ENCODE measurements around the gene GAN.
"Not testable (repeated sequence)": the region's sequence is repeated elsewhere in the genome, so short reads cannot be mapped to it uniquely, and the experiment has no call there.

GAN gene

GRCh38 chr16:81388357-81388756 is 73.6 kb downstream of the GAN start:
- no peak overlapping the region for H3K4me3 ChIP-seq
- no peak overlapping the region for H3K27ac ChIP-seq

GRCh38 chr16:81390840-81391239 is 76.1 kb downstream of the GAN start:
- Histone ChIP-seq H3K27ac (no peak overlapping the region), H3K4me3 (no peak overlapping the region)

GRCh38 chr16:81392011-81392410 is 77.2 kb downstream of the GAN start:
- Histone ChIP-seq H3K4me3 (no peak overlapping the region), H3K27ac (no peak overlapping the region)

GRCh38 chr16:81394416-81394815 is 79.7 kb downstream of the GAN start:
- H3K27ac ChIP-seq = peak overlapping the region in 5 of 21 experiments; percentile 3 to 44 (median 36)

GRCh38 chr16:81394966-81395655 is 80.3 kb downstream of the GAN start:
- peak overlapping the region in 8 of 21 experiments; percentile 3 to 61 (median 36) for H3K27ac ChIP-seq
- H3K4me3 ChIP-seq = no peak overlapping the region

More at GRCh38 chr16:81394416-81394815, 79.7 kb downstream of the GAN start:
- H3K4me3 ChIP-seq = no peak overlapping the region

GRCh38 chr16:81397058-81397878 is 82.5 kb downstream of the GAN start:
- H3K4me3 ChIP-seq = no peak overlapping the region
- peak overlapping the region in 5 of 21 experiments; percentile 13 to 49 (median 30) for H3K27ac ChIP-seq

- H3K27ac ChIP-seq = peak overlapping the region in 2 of 21 experiments; percentile 13 to 49
- H3K4me3 ChIP-seq = no peak overlapping the region
Measured at GRCh38 chr16:81397879-81398520, 83.2 kb downstream of the GAN start.

GRCh38 chr16:81399909-81400308 is 85.1 kb downstream of the GAN start:
- Histone ChIP-seq H3K4me3 (no peak overlapping the region), H3K27ac (peak overlapping the region in 3 of 21 experiments; percentile 9 to 39 (median 38))

GRCh38 chr16:81401035-81401950 is 86.5 kb downstream of the GAN start:
- no peak overlapping the region for H3K4me3 ChIP-seq
- peak overlapping the region in 17 of 21 experiments; percentile 9 to 73 (median 48) for H3K27ac ChIP-seq

GRCh38 chr16:81403208-81403600 is 88.4 kb downstream of the GAN start:
- peak overlapping the region in 2 of 21 experiments; percentile 8 to 23 for H3K27ac ChIP-seq
- H3K4me3 ChIP-seq = no peak overlapping the region

- peak overlapping the region in 2 of 21 experiments; percentile 8 to 23 for H3K27ac ChIP-seq
- peak overlapping the region in 2 of 7 experiments; percentile 21 for H3K4me3 ChIP-seq
Measured at GRCh38 chr16:81403601-81404391, 89.0 kb downstream of the GAN start.

GRCh38 chr16:81405002-81405401 is 90.2 kb downstream of the GAN start:
- H3K27ac ChIP-seq = peak overlapping the region in 1 of 21 experiments; percentile 56
- not testable (repeated sequence) for H3K4me3 ChIP-seq

GRCh38 chr16:81405702-81406113 is 90.9 kb downstream of the GAN start:
- Histone ChIP-seq H3K27ac (peak overlapping the region in 3 of 21 experiments; percentile 0 to 56 (median 30)), H3K4me3 (no peak overlapping the region)

- H3K4me3 ChIP-seq = no peak overlapping the region
- H3K27ac ChIP-seq = no peak overlapping the region
Measured at GRCh38 chr16:81408409-81408950, 93.7 kb downstream of the GAN start.

GRCh38 chr16:81409016-81409556 is 94.3 kb downstream of the GAN start:
- no peak overlapping the region for H3K27ac ChIP-seq
- no peak overlapping the region for H3K4me3 ChIP-seq

- Histone ChIP-seq H3K27ac (no peak overlapping the region), H3K4me3 (no peak overlapping the region)
Measured at GRCh38 chr16:81410643-81411293, 96.0 kb downstream of the GAN start.

GRCh38 chr16:81413245-81413990 is 98.7 kb downstream of the GAN start:
- Histone ChIP-seq H3K4me3 (no peak overlapping the region), H3K27ac (no peak overlapping the region)

Measured in skin epidermis (tissue), 12 donors.